GM12801 (cell line): ENCODE data around the gene SRSF1.

Source experiments
- CTCF ChIP-seq: IDR thresholded peaks from one replicate; pipeline ENCODE4 v1.5.1; 2011; ENCODE audit warnings: control low read depth; ENCODE audit not compliant: insufficient read length; ENCODE audit errors: extremely low read depth

The SRSF1 gene

DNA sequence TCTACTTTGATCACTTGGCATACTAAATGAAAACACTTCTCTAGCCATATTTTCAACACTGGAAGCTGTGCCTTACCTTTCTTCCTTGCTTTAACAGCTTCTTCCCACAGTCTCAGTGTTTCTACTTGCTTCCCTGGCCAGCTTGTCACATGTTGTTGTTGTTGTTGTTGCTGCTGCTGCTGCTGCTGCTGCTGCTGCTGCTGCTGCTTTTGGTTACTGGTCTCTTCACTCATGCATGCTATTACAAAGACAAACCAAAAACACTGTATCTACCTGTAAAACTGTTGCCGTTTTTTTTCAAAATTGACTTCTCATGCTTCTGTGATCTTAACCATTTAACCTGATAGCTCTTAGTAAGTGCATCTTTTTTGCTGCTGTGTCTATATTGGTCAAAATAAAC lies 28.0 kb downstream of the SRSF1 start:
- no peak for TF ChIP-seq CTCF

DNA sequence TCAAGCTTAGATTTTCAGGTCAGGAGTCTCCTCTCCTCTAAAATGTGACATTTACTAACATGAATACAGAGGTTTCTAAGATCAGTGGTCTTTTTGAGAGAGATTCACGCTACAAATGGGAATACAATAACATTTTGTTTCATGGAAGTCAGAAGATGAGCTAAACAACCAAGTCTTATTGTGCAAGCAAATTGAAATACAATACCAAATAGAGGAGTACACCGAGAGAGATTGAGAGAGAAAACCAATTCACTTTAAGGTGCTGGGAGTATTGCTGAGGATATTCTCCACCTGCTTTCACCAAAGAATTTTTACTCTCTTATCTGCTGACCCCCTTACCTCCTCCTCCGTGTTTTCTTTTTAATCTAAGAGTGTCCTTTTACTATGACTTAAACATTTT lies 30.5 kb downstream of the SRSF1 start:
- TF ChIP-seq CTCF = no peak

- TF ChIP-seq CTCF = no peak
These were observed 32.0 kb downstream of the SRSF1 start for GRCh38 chr17:57975044-57975443.

DNA sequence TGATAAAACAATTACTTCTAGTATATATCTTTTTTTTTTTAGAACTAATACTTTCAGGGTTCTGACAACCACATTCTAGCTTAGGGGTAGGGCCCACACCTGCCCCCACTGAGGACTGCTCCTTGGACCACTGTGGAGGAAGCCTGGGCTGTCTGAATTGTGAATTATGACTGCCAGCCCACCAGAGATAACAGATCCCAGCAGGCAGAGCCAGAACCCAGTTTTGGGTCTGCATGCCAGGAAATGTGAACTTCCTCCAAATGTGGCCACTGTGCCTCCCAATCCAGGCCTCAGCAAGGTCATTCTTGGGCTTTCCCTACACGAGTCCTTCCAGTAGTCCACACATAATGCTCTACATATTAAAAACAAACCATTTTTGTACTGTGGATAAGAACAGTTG lies 34.9 kb downstream of the SRSF1 start:
- TF ChIP-seq CTCF = no peak

- no peak for TF ChIP-seq CTCF
These were observed 35.5 kb downstream of the SRSF1 start for GRCh38 chr17:57971572-57971971.

- no peak for TF ChIP-seq CTCF
These were observed 36.3 kb downstream of the SRSF1 start for GRCh38 chr17:57970710-57971109.

DNA sequence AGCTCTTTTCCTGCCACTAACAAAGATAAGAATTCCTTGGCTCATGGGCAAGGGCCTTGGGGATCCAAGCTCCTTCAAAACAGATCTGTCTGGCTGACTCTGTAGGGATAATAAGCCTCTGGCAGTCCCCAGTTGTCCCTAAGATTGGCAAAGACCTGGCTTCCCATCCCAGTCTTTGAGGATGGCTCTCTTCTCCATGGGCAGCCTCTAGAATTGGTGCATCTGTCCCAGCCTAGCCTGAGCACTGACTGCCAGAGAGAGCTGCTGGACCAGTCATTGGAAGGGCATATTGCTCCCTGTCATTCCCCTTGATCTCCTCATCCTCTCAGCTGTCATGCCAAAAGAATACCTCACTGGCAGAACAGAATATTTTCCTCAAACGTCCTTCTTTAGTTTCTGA lies 38.6 kb downstream of the SRSF1 start:
- no peak for TF ChIP-seq CTCF

DNA sequence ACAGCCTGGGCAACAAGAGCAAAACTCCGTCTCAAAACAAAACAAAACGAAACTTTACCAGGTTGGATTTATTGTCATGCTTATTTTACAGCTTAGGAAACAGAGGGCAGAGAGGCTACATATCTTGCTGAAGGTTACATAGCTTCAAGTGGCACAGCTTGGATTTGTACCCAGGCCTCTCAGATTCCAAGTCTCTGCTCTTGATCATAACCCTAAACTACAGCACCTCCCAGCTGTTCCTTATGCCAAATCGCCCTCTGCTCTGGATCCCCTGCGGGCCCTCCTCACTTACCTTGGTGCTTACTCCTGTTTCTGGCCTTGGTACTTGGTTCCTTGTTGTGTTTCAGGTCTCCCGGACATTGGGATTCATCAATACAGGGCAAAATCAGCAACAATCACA lies 40.2 kb downstream of the SRSF1 start:
- no peak for TF ChIP-seq CTCF
